Measurements from ENCODE around the gene C22orf39. TPM values are rescaled to one million over a fixed set of nuclear protein-coding genes. Genes with fewer than 3 reads are reported as not detected.

The C22orf39 gene
- total and polyA plus RNA-seq, 9 donors = 25.7 to 58.9 (median 33.5) TPM

DNA sequence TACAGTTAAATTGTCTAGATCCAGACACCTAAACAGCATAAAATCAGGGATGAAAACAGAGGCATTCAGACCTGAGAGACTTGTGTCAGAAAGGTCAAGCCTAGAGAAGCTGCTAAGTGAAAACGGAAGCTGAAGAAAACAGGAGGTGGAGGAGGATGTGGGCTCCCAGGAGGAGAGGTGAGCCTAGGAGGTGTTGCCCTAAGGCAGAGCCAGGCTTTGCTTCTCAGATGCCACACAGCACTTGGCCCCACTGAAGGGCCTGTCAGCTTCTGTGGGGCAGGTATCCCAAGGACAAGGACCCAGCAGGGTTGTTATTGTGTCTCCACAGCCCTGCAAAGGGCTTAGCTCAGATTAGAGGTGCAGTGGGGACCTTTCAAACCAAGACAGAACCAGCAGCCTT is 17.0 kb upstream of the C22orf39 start:
- intact Hi-C loops (cut with DNase I) = no loop called here
- DNase-seq = no peak
- TF ChIP-seq POLR2A (IDR thresholded peaks at IDR 0.05) = no peak
- no peak for TF ChIP-seq EP300 (IDR thresholded peaks at IDR 0.05)
- TF ChIP-seq, protein P1, sequence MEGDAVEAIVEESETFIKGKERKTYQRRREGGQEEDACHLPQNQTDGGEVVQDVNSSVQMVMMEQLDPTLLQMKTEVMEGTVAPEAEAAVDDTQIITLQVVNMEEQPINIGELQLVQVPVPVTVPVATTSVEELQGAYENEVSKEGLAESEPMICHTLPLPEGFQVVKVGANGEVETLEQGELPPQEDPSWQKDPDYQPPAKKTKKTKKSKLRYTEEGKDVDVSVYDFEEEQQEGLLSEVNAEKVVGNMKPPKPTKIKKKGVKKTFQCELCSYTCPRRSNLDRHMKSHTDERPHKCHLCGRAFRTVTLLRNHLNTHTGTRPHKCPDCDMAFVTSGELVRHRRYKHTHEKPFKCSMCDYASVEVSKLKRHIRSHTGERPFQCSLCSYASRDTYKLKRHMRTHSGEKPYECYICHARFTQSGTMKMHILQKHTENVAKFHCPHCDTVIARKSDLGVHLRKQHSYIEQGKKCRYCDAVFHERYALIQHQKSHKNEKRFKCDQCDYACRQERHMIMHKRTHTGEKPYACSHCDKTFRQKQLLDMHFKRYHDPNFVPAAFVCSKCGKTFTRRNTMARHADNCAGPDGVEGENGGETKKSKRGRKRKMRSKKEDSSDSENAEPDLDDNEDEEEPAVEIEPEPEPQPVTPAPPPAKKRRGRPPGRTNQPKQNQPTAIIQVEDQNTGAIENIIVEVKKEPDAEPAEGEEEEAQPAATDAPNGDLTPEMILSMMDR (IDR thresholded peaks at IDR 0.05) = no peak

GRCh38 chr22:19463491-19464469 is 16.3 kb upstream of the C22orf39 start:
- Histone ChIP-seq H3K27me3 (no peaks in the 10 kb centered on the region), H3K9me3 (no peaks in the 10 kb centered on the region), H3K27ac (no peak overlapping the region), H3K4me3 (no peak overlapping the region), H3K4me1 (ENCODE audit: insufficient read depth) (no peaks in the 10 kb centered on the region), H3K36me3 (no peaks in the 10 kb centered on the region)
- TF ChIP-seq, protein P1 (IDR thresholded peaks at IDR 0.05) = no peak
- TF ChIP-seq POLR2A (IDR thresholded peaks at IDR 0.05) = no peak
- no peak for TF ChIP-seq EP300 (IDR thresholded peaks at IDR 0.05)
- 77 to 81% (median 78%) methylated on average over 7 of the region's 7 CpGs for WGBS, 3 donors
- no peak for DNase-seq
- intact Hi-C loops (cut with DNase I) = no loop called here

More for the DNA sequence above, 17.0 kb upstream of the C22orf39 start:
- H3K27me3 ChIP-seq = no peaks in the 10 kb centered on the region
- H3K4me3 ChIP-seq = no peak overlapping the region
- H3K9me3 ChIP-seq = no peaks in the 10 kb centered on the region
- H3K27ac ChIP-seq = no peak overlapping the region
- no peaks in the 10 kb centered on the region for H3K36me3 ChIP-seq
- no peaks in the 10 kb centered on the region for H3K4me1 ChIP-seq (ENCODE audit: insufficient read depth)
- 57 to 63% (median 59%) methylated on average over 1 of the region's 1 CpG for WGBS, 3 donors

- DNase-seq = no peak
- H3K36me3 ChIP-seq = no peaks in the 10 kb centered on the region
Measured at GRCh38 chr22:19463008-19463407, 15.5 kb upstream of the C22orf39 start.

DNA sequence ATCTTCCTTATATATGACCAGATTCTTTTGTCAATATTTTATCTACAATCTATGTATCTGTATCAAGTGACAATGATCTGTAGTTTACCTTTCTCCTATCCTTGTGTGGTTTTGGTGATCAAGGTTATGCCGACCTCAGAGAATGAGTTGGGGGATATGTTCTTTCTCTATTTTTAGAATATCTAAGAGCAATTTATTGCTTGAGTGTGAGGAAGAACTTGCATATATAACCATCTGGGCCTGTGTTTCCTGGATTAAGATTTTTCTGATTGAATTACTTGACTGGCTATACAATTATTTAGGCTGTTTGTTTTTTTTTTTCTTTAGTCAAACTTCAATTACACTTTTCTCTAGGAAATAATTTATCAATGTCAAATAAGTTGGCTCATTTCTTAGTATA is 14.0 kb upstream of the C22orf39 start:
- TF ChIP-seq EP300 (IDR thresholded peaks at IDR 0.05) (no peak), POLR2A (IDR thresholded peaks at IDR 0.05) (no peak)
- TF ChIP-seq, protein P1 (IDR thresholded peaks at IDR 0.05) = no peak
- Histone ChIP-seq H3K36me3 (no peaks in the 10 kb centered on the region), H3K4me3 (no peak overlapping the region), H3K27me3 (no peaks in the 10 kb centered on the region), H3K27ac (no peak overlapping the region), H3K4me1 (ENCODE audit: insufficient read depth) (no peaks in the 10 kb centered on the region), H3K9me3 (no peaks in the 10 kb centered on the region)
- WGBS, 3 donors = 78 to 84% (median 83%) methylated on average over 1 of the region's 1 CpG
- intact Hi-C loops (cut with DNase I) = no loop called here
- DNase-seq = no peak

More at GRCh38 chr22:19463008-19463407, 15.5 kb upstream of the C22orf39 start:
- no peaks in the 10 kb centered on the region for H3K4me1 ChIP-seq (ENCODE audit: insufficient read depth)
- H3K27ac ChIP-seq = no peak overlapping the region
- H3K9me3 ChIP-seq = no peaks in the 10 kb centered on the region
- H3K27me3 ChIP-seq = no peaks in the 10 kb centered on the region
- TF ChIP-seq EP300 (IDR thresholded peaks at IDR 0.05) (no peak), POLR2A (IDR thresholded peaks at IDR 0.05) (no peak)
- TF ChIP-seq, protein P1 (IDR thresholded peaks at IDR 0.05) = no peak
- WGBS, 3 donors = 97 to 100% (median 99%) methylated on average over 1 of the region's 1 CpG
- no peak overlapping the region for H3K4me3 ChIP-seq
- intact Hi-C loops (cut with DNase I) = no loop called here

Measured in ovary (tissue), 9 donors.